ENCODE results near the gene NOL12.

NOL12 gene

GRCh38 chr22:37739611-37740049 lies 53.5 kb downstream of the NOL12 start:
- no peak for TF ChIP-seq CTCF (IDR thresholded peaks at IDR 0.05; ENCODE audit: extremely low read depth, insufficient read depth, missing control alignments)
- DNase-seq (ENCODE audit: low spot score): no peak
- in situ Hi-C loops (cut with MboI; ENCODE audit: low pct_unique_long_range_greater_than_20kb, low sequenced_read_pairs, unreplicated experiment): no loop called here

- in situ Hi-C loops (cut with MboI; ENCODE audit: low pct_unique_long_range_greater_than_20kb, low sequenced_read_pairs, unreplicated experiment): no loop called here
- DNase-seq (ENCODE audit: low spot score): no peak
Measured at GRCh38 chr22:37740455-37741311, 54.5 kb downstream of the NOL12 start.

GRCh38 chr22:37741312-37741795 lies 55.2 kb downstream of the NOL12 start:
- TF ChIP-seq CTCF (IDR thresholded peaks at IDR 0.05; ENCODE audit: extremely low read depth, insufficient read depth, missing control alignments): no peak
- DNase-seq (ENCODE audit: low spot score): no peak
- in situ Hi-C loops (cut with MboI; ENCODE audit: low pct_unique_long_range_greater_than_20kb, low sequenced_read_pairs, unreplicated experiment): no loop called here

More at GRCh38 chr22:37740455-37741311, 54.5 kb downstream of the NOL12 start:
- TF ChIP-seq CTCF (IDR thresholded peaks at IDR 0.05; ENCODE audit: extremely low read depth, insufficient read depth, missing control alignments): no peak

GRCh38 chr22:37742376-37743171 lies 56.4 kb downstream of the NOL12 start:
- no peak for TF ChIP-seq CTCF (IDR thresholded peaks at IDR 0.05; ENCODE audit: extremely low read depth, insufficient read depth, missing control alignments)
- DNase-seq (ENCODE audit: low spot score): no peak
- in situ Hi-C loops (cut with MboI; ENCODE audit: low pct_unique_long_range_greater_than_20kb, low sequenced_read_pairs, unreplicated experiment): no loop called here

Data from GM13977 (cell line).